ENCODE measurements around the gene LRP1-AS. TPM values are rescaled to one million over a fixed set of nuclear protein-coding genes. Genes with fewer than 3 reads are reported as not detected.

Gene LRP1-AS
- polyA plus RNA-seq, 2 of the 4 experiments (the other 2 are of a cell fraction): not detected

- ChIA-PET POLR2A (no interaction called here), CTCF (interaction anchor here (0.6 to 1.6 kb wide), 6 partner anchors 10 to 34 kb away, joined by 3 to 10 read pairs (median 4); no protein-coding TSS in a partner anchor)
- Histone ChIP-seq H3K27ac (no peak overlapping the region), H3K9me3 (no peaks in the 10 kb centered on the region), H3K4me2 (no peak overlapping the region), H3K4me1 (peaks cover 16% of the 10 kb centered on the region), H3K4me3 (no peak overlapping the region)
- WGBS (ENCODE audit: missing lambda C conversion rate): 92% methylated on average over 5 of the region's 9 CpGs
- ATAC-seq (no peak), FAIRE-seq (no peak), DNase-seq (ENCODE audit: low read depth in 1 of 2, low spot score in 1 of 2) (no peak)
- TF ChIP-seq HMGXB4 (CRISPR knock-in tag; IDR thresholded peaks at IDR 0.05; ENCODE audit: borderline replicate concordance) (no peak), RFX5 (IDR thresholded peaks at IDR 0.05) (no peak), PHF8 (IDR thresholded peaks at IDR 0.05; ENCODE audit: borderline replicate concordance, low read depth) (no peak), ZSCAN20 (CRISPR knock-in tag; IDR thresholded peaks at IDR 0.05) (no peak), FOSL2 (IDR thresholded peaks at IDR 0.05) (no peak), FOSL2 (CRISPR knock-in tag; IDR thresholded peaks at IDR 0.05) (no peak), REST (IDR thresholded peaks at IDR 0.05) (no peak)
Observed at GRCh38 chr12:57142121-57142520, 5.3 kb downstream of the LRP1-AS start.

GRCh38 chr12:57141249-57141648 is 6.2 kb downstream of the LRP1-AS start:
- no peak overlapping the region for H3K27ac ChIP-seq
- H3K4me1 ChIP-seq: peaks cover 11% of the 10 kb centered on the region
- FAIRE-seq (no peak), DNase-seq (ENCODE audit: low read depth in 1 of 2, low spot score in 1 of 2) (no peak), ATAC-seq (no peak)
- H3K4me2 ChIP-seq: no peak overlapping the region
- no peaks in the 10 kb centered on the region for H3K9me3 ChIP-seq
- TF ChIP-seq JUN (IDR thresholded peaks at IDR 0.05) (no peak), HOXB13 (CRISPR knock-in tag; IDR thresholded peaks at IDR 0.05; ENCODE audit: low read depth) (no peak), TP53 (CRISPR knock-in tag; IDR thresholded peaks at IDR 0.05) (no peak), PHF8 (IDR thresholded peaks at IDR 0.05; ENCODE audit: borderline replicate concordance, low read depth) (no peak), ZFP36 (IDR thresholded peaks at IDR 0.05; ENCODE audit: borderline replicate concordance, partially characterized antibody) (no peak), ELK1 (IDR thresholded peaks at IDR 0.05; ENCODE audit: low read depth, low read length) (no peak), USF2 (IDR thresholded peaks at IDR 0.05) (no peak)
- H3K4me3 ChIP-seq: no peak overlapping the region
- 87% methylated on average over 8 of the region's 8 CpGs for WGBS (ENCODE audit: missing lambda C conversion rate)
- POLR2A ChIA-PET: no interaction called here
- CTCF ChIA-PET: interaction anchor here (0.6 to 1.6 kb wide), 6 partner anchors 11 to 123 kb away, joined by 3 to 10 read pairs (median 4); no protein-coding TSS in a partner anchor
